Kasumi-1 (cell line): Measurements from ENCODE around the gene PLCB2.

Experiments
- DNase-seq, 2 experiments: peaks; one replicate each; lab custom pipeline; 2025; lab: John Stamatoyannopoulos, UW

Gene PLCB2

GRCh38 chr15:40250771-40251483 lies 56.8 kb downstream of the PLCB2 start:
- DNase-seq = no peak

GRCh38 chr15:40250304-40250656 lies 57.5 kb downstream of the PLCB2 start:
- DNase-seq = no peak

GRCh38 chr15:40249477-40250303 lies 58.0 kb downstream of the PLCB2 start:
- no peak for DNase-seq

- DNase-seq = no peak
Observed at GRCh38 chr15:40248006-40248783, 59.5 kb downstream of the PLCB2 start.

GRCh38 chr15:40247406-40247971 lies 60.2 kb downstream of the PLCB2 start:
- no peak for DNase-seq

GRCh38 chr15:40246496-40247280 lies 61.0 kb downstream of the PLCB2 start:
- DNase-seq = no peak

GRCh38 chr15:40245666-40246450 lies 61.9 kb downstream of the PLCB2 start:
- DNase-seq = no peak

- DNase-seq = no peak
Observed at GRCh38 chr15:40244961-40245523, 62.7 kb downstream of the PLCB2 start.

GRCh38 chr15:40243126-40243810 lies 64.5 kb downstream of the PLCB2 start:
- DNase-seq = no peak

GRCh38 chr15:40242601-40243000 lies 65.1 kb downstream of the PLCB2 start:
- DNase-seq = no peak

GRCh38 chr15:40242213-40242599 lies 65.5 kb downstream of the PLCB2 start:
- no peak for DNase-seq

GRCh38 chr15:40241269-40242212 lies 66.2 kb downstream of the PLCB2 start:
- DNase-seq = no peak

- no peak for DNase-seq
Observed at GRCh38 chr15:40240619-40241221, 67.0 kb downstream of the PLCB2 start.

- DNase-seq = no peak
Observed at GRCh38 chr15:40239693-40240618, 67.8 kb downstream of the PLCB2 start.

- no peak for DNase-seq
Observed at GRCh38 chr15:40239404-40239692, 68.4 kb downstream of the PLCB2 start.

- no peak for DNase-seq
Observed at GRCh38 chr15:40238532-40239403, 69.0 kb downstream of the PLCB2 start, which contains the start of gene PAK6. Gene PAK6, plus strand, starts transcription at chr15:40239063. Its CDS starts 25,723 bp downstream, at chr15:40264786.
